GM23338 (cell line): ENCODE measurements around the gene PAK4.

Source experiments
- CREB1 ChIP-seq: fragments of 250-450 bp; sonication (Bioruptor Pico); IDR thresholded peaks from 2 replicates; pipeline ENCODE4 v1.5.0; 2020; ENCODE audit warnings: low read depth, mild to moderate bottlenecking, moderate library complexity
- CTCF ChIP-seq, 2 experiments: fragments of 200-600 bp in 1 of 2; sonication (generic) in 1 of 2; conservative IDR thresholded peaks; 2 replicates each; pipeline versions ENCODE4 v1.5.1 to v1.6.1; 2016 to 2017; ENCODE audit warnings: antibody characterized with exemption in 2 of 2, low read depth in 2 of 2, mild to moderate bottlenecking in 2 of 2, moderate library complexity in 1 of 2
- ETS1 ChIP-seq: IDR thresholded peaks from 2 replicates; pipeline ENCODE4 v1.6.1; 2016; ENCODE audit warnings: antibody characterized with exemption
- EZH2 ChIP-seq: fragments of 200-600 bp; sonication (generic); IDR thresholded peaks from one replicate; pipeline ENCODE4 v1.8.0; 2017; ENCODE audit warnings: antibody characterized with exemption, mild to moderate bottlenecking, low read depth; ENCODE audit not compliant: unreplicated experiment
- EZH2phosphoT487 ChIP-seq: fragments of 200-600 bp; sonication (generic); IDR thresholded peaks from one replicate; pipeline ENCODE4 v1.8.1; 2018; ENCODE audit warnings: antibody characterized with exemption; ENCODE audit not compliant: unreplicated experiment
- JUNB ChIP-seq: IDR thresholded peaks from one replicate; pipeline ENCODE4 v1.6.1; 2016; ENCODE audit warnings: antibody characterized with exemption; ENCODE audit not compliant: unreplicated experiment
- POLR2AphosphoS5 ChIP-seq: IDR thresholded peaks from 2 replicates; pipeline ENCODE4 v1.6.1; 2016; ENCODE audit warnings: antibody characterized with exemption, low read depth
- REST ChIP-seq: IDR thresholded peaks from one replicate; pipeline ENCODE4 v1.6.1; 2018; ENCODE audit warnings: antibody characterized with exemption; ENCODE audit not compliant: unreplicated experiment
- ZNF114 ChIP-seq: fragments of 250-450 bp; sonication (Bioruptor Pico); IDR thresholded peaks from 2 replicates; pipeline ENCODE4 v1.5.0; 2020; ENCODE audit warnings: mild to moderate bottlenecking, moderate library complexity
- ZNF331 ChIP-seq: fragments of 250-450 bp; sonication (Bioruptor Pico); IDR thresholded peaks from 2 replicates; pipeline ENCODE4 v1.5.0; 2020; ENCODE audit warnings: low read depth, mild to moderate bottlenecking, moderate library complexity

GRCh38 chr19:39126312-39127187 is 964 bp downstream of the PAK4 start:
- no peak for TF ChIP-seq EZH2phosphoT487
- no peak for TF ChIP-seq CTCF (conservative IDR thresholded peaks at IDR 0.05; ENCODE audit: low read depth in 2 of 2)
- TF ChIP-seq ZNF331 (CRISPR knock-in tag) = no peak
- no peak for TF ChIP-seq EZH2
- no peak for TF ChIP-seq REST
- no peak for TF ChIP-seq POLR2AphosphoS5
- TF ChIP-seq CREB1 = no peak
- no peak for TF ChIP-seq ETS1
- TF ChIP-seq ZNF114 (CRISPR knock-in tag) = no peak
- TF ChIP-seq JUNB = no peak
